GM12878 (cell line): ENCODE measurements around the gene SOCS1. TPM values are rescaled to one million over a fixed set of nuclear protein-coding genes. Genes with fewer than 3 reads are reported as not detected.

Source experiments
- ATAC-seq: fragments of 200-7000 bp; cut with Tn5 transposase; 3 replicates; pipeline ENCODE4 v1.9.1; 2020; ENCODE audit warnings: mild to moderate bottlenecking, moderate library complexity
- BruUV-seq: library from RNA; stranded (reverse); fragments of 400-500 nt; replicated peaks from 2 replicates; lab custom pipeline; 2021; lab: Mats Ljungman, UMichigan
- CTCF ChIA-PET: fragments of 300-600 bp; sonication (Branson Sonifier 250); formaldehyde crosslinking; extraction: SDS; loops from one replicate; lab custom pipeline; 2021; ENCODE audit warnings: inconsistent platforms; lab: Yijun Ruan, JAX
- POLR2A ChIA-PET: fragments of 350-600 bp; formaldehyde crosslinking; extraction: SDS; loops from one replicate; lab custom pipeline; 2021; ENCODE audit warnings: inconsistent platforms; lab: Charles Lee
- RAD21 ChIA-PET: fragments of 300-600 bp; sonication (Branson Sonifier 250); formaldehyde crosslinking; loops from one replicate; lab custom pipeline; 2023; ENCODE audit warnings: antibody characterized with exemption; ENCODE audit not compliant: unreplicated experiment; lab: Charles Lee
- SMC1A ChIA-PET: fragments of 300-600 bp; sonication (Branson Sonifier 250); formaldehyde crosslinking; loops from one replicate; lab custom pipeline; 2023; ENCODE audit not compliant: unreplicated experiment, uncharacterized antibody; lab: Charles Lee
- DNase-seq: peaks from one replicate; pipeline ENCODE4 v3.0.0-alpha.2; 2011; ENCODE audit warnings: low read depth, low spot score
- FAIRE-seq: peaks from 3 replicates; lab custom pipeline; 2011; peaks lifted over from hg19 to GRCh38; lab: Jason Lieb, UNC
- H2AFZ ChIP-seq: 2 replicates; pipeline ENCODE4 v1.6.0; 2011; ENCODE audit warnings: low read depth, low read length, control low read depth; ENCODE audit not compliant: control insufficient read depth
- H3K27ac ChIP-seq: 2 replicates; pipeline ENCODE4 v1.5.1; 2011; ENCODE audit warnings: control low read depth; ENCODE audit not compliant: control insufficient read depth, insufficient read depth
- H3K27me3 ChIP-seq, 2 experiments: replicated peaks in 1 of 2; 2 replicates each; pipeline versions ENCODE4 v1.6.0 to v1.6.1; 2011; ENCODE audit warnings: low read length in 1 of 2; ENCODE audit not compliant: control insufficient read depth in 2 of 2, insufficient read depth in 2 of 2
- H3K36me3 ChIP-seq, 2 experiments: 2 replicates each; pipeline ENCODE4 v1.5.1; 2011; ENCODE audit warnings: low read length in 1 of 2; ENCODE audit not compliant: control insufficient read depth in 2 of 2, insufficient read depth in 2 of 2
- H3K4me1 ChIP-seq: 2 replicates; pipeline ENCODE4 v1.6.1; 2011; ENCODE audit warnings: mild to moderate bottlenecking, low read length, moderate library complexity, mixed read lengths; ENCODE audit not compliant: control insufficient read depth, insufficient read depth
- H3K4me2 ChIP-seq: 2 replicates; pipeline ENCODE4 v1.6.0; 2011; ENCODE audit warnings: control low read depth; ENCODE audit not compliant: control insufficient read depth, insufficient read depth
- H3K4me3 ChIP-seq: fragments of 200-600 bp; sonication (generic); 2 replicates; pipeline ENCODE4 v1.5.1; 2016
- H3K79me2 ChIP-seq: 2 replicates; pipeline ENCODE4 v1.6.0; 2011; ENCODE audit warnings: low read length; ENCODE audit not compliant: control insufficient read depth, insufficient read depth
- H3K9ac ChIP-seq: 2 replicates; pipeline ENCODE4 v1.8.0; 2011; ENCODE audit warnings: low read length, control low read depth, mixed read lengths; ENCODE audit not compliant: control insufficient read depth, insufficient read depth
- H3K9me3 ChIP-seq: replicated peaks from 3 replicates; pipeline ENCODE4 v1.5.1; 2011; ENCODE audit warnings: mild to moderate bottlenecking, low read length; ENCODE audit not compliant: control insufficient read depth, insufficient read depth
- H4K20me1 ChIP-seq: 2 replicates; pipeline ENCODE4 v1.6.0; 2011; ENCODE audit not compliant: control insufficient read depth, insufficient read depth
- EGR1 ChIP-seq, 2 experiments: IDR thresholded peaks; 1 replicate in 1 of 2; 2 replicates in 1 of 2; pipeline ENCODE4 v1.6.1; 2011 to 2012; ENCODE audit warnings: low read depth in 2 of 2, low read length in 2 of 2, borderline replicate concordance in 1 of 2, mild to moderate bottlenecking in 1 of 2, moderate library complexity in 1 of 2
- ESRRA ChIP-seq: IDR thresholded peaks from 2 replicates; pipeline ENCODE4 v1.6.1; 2012; ENCODE audit warnings: mild to moderate bottlenecking, low read length, improper control_type of control experiment
- FOS ChIP-seq: IDR thresholded peaks from 3 replicates; pipeline ENCODE4 v1.6.1; 2011; ENCODE audit warnings: borderline replicate concordance; ENCODE audit not compliant: insufficient read length; ENCODE audit errors: extremely low read depth
- IRF5 ChIP-seq: fragments of 450-650 bp; IDR thresholded peaks from 2 replicates; pipeline ENCODE4 v1.6.1; 2017; ENCODE audit warnings: borderline replicate concordance
- MXI1 ChIP-seq: fragments of 150-350 bp; IDR thresholded peaks from 2 replicates; pipeline ENCODE4 v1.6.1; 2011; ENCODE audit warnings: low read depth, mild to moderate bottlenecking, inconsistent platforms, low read length, improper control_type of control experiment
- NBN ChIP-seq: fragments of 450-650 bp; IDR thresholded peaks from 2 replicates; pipeline ENCODE4 v1.6.1; 2016
- NFYA ChIP-seq: IDR thresholded peaks from 2 replicates; pipeline ENCODE4 v1.6.1; 2011; ENCODE audit warnings: low read depth, mild to moderate bottlenecking, low read length, improper control_type of control experiment, borderline replicate concordance
- NKRF ChIP-seq: fragments of 450-650 bp; conservative IDR thresholded peaks from 2 replicates; pipeline ENCODE4 v1.6.1; 2017; ENCODE audit warnings: mild to moderate bottlenecking, moderate library complexity
- RAD51 ChIP-seq: fragments of 450-650 bp; IDR thresholded peaks from 2 replicates; pipeline ENCODE4 v1.6.1; 2016; ENCODE audit warnings: moderate library complexity, mild to moderate bottlenecking, inconsistent platforms
- RB1 ChIP-seq: fragments of 450-650 bp; formaldehyde crosslinking; IDR thresholded peaks from 2 replicates; pipeline ENCODE4 v1.6.1; 2017; ENCODE audit warnings: mild to moderate bottlenecking, borderline replicate concordance
- SMARCA5 ChIP-seq: fragments of 450-650 bp; IDR thresholded peaks from 2 replicates; pipeline ENCODE4 v1.6.1; 2017; ENCODE audit warnings: mild to moderate bottlenecking
- ZBTB11 ChIP-seq: fragments of 450-650 bp; formaldehyde crosslinking; IDR thresholded peaks from 2 replicates; pipeline ENCODE4 v1.5.0; 2022; ENCODE audit warnings: mild to moderate bottlenecking, missing genetic modification characterization
- ZNF217 ChIP-seq: fragments of 450-650 bp; IDR thresholded peaks from 2 replicates; pipeline ENCODE4 v1.6.1; 2017; ENCODE audit warnings: antibody characterized with exemption, mild to moderate bottlenecking
- ZNF274 ChIP-seq: IDR thresholded peaks from one replicate; pipeline ENCODE4 v1.8.0; 2011; ENCODE audit not compliant: insufficient read length, insufficient read depth
- WGBS: methylation state at CpG from one replicate; pipeline ENCODE4 v1.1.6; 2016; ENCODE audit warnings: low lambda C conversion rate; ENCODE audit not compliant: insufficient replicate concordance, insufficient coverage; ENCODE audit errors: missing lambda C conversion rate; 5-methylcytosine and 5-hydroxymethylcytosine counted together
- in situ Hi-C: fragments of 300-500 bp; cut with MboI; formaldehyde crosslinking; loops from 9 replicates; pipeline ENCODE4 v1.14.3; 2018; ENCODE audit warnings: mixed read lengths
- intact Hi-C: fragments of 100-400 bp; cut with micrococcal nuclease; formaldehyde crosslinking; loops from one replicate; pipeline ENCODE4 v1.14.2; 2022; ENCODE audit not compliant: unreplicated experiment
- polyA plus RNA-seq, 11 experiments: library from polyadenylated mRNA; depleted of rRNA in 4 of 11; unstranded in 6 of 11; stranded (reverse) in 5 of 11; fragments of >200 nt; fragmentation: Nextera tagmentation in 4 of 11; fragmentation: Illumina TruSeq in 1 of 11; extraction: Ambion mirVana in 4 of 11; extraction: Trizol in 1 of 11; gene quantifications; 1 replicate in 1 of 11; 2 replicates in 10 of 11; pipeline versions ENCODE4 v1.2.1 to v1.2.3, GENCODE V29; 2011 to 2016; ENCODE audit warnings: inconsistent platforms in 2 of 11, missing spikeins in 2 of 11, low read depth in 1 of 11
- total RNA-seq, 4 experiments: library from RNA; depleted of rRNA in 3 of 4; stranded (reverse); fragments of >200 nt in 3 of 4; fragmentation: Illumina TruSeq in 1 of 4; extraction: Trizol in 1 of 4; gene quantifications; 2 replicates each; pipeline versions ENCODE4 v1.2.1 to v1.2.3, GENCODE V29; 2013 to 2021
- TF ChIP-seq, protein P1 (sequence below): IDR thresholded peaks from 2 replicates; pipeline ENCODE4 v1.6.1; 2012; ENCODE audit warnings: low read depth, low read length, improper control_type of control experiment
- TF ChIP-seq, protein P2 (sequence below): IDR thresholded peaks from 2 replicates; pipeline ENCODE4 v1.6.1; 2012; ENCODE audit warnings: low read depth, low read length, improper control_type of control experiment

SOCS1 gene
- total and polyA plus RNA-seq, 10 of the 15 experiments (the other 5 are each of a cell fraction or from before 2014, with no cell fraction given), result 0.42 to 39.8 (median 11.2) TPM

DNA sequence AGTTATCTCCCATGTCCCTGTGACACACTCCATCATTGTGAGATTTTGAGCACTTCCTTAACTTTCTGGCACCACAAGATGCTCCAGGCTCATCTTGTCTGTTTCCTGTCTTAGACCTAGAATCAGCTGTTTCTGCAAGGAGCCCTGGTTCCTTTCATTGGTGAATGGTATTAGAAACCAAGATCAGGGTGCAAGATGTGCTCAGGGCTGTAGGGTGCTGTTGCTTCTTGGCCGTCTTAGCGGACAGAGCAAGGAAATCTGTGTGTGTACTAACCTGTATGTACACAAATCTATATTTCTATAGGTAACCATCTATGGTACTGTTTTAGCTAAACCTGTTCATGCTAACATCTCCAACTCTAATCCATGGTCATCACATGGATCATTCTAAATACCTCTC lies 33.2 kb upstream of the SOCS1 start:
- no TSS peak for BruUV-seq
- intact Hi-C loops (no loop called here), in situ Hi-C loops (no loop called here)
- DNase-seq (no peak), ATAC-seq (no peak), FAIRE-seq (no peak)
- RAD21 ChIA-PET, result interaction anchor here (1.2 kb wide), 1 partner anchor 33 kb away, joined by 4 read pairs; the partner anchor contains the start of gene SOCS1
- H3K4me1 ChIP-seq, result peaks cover 15% of the 10 kb centered on the region
- POLR2A ChIA-PET, result interaction anchor here (1.0 kb wide), 1 partner anchor 15 kb away, joined by 3 read pairs; the partner anchor contains the start of gene PRM3
- no peak overlapping the region for H3K4me2 ChIP-seq
- H3K9me3 ChIP-seq, result no peaks in the 10 kb centered on the region
- SMC1A ChIA-PET, result interaction anchor here (1.1 kb wide), 2 partner anchors 9 to 21 kb away, joined by 3 to 4 read pairs; no protein-coding TSS in a partner anchor
- H3K79me2 ChIP-seq, result no peaks in the 10 kb centered on the region
- no peak overlapping the region for H3K27ac ChIP-seq
- no peaks in the 10 kb centered on the region for H3K27me3 ChIP-seq
- H2AFZ ChIP-seq, result no peak overlapping the region
- CTCF ChIA-PET, result no interaction called here
- H3K36me3 ChIP-seq, result no peaks in the 10 kb centered on the region
- no peak overlapping the region for H3K4me3 ChIP-seq
- WGBS, result 98% methylated on average over 2 of the region's 2 CpGs
- H3K9ac ChIP-seq, result no peak overlapping the region
- H4K20me1 ChIP-seq, result no peaks in the 10 kb centered on the region
- no peak for TF ChIP-seq ESRRA
- TF ChIP-seq RB1, result no peak
- TF ChIP-seq EGR1 (IDR thresholded peaks at IDR 0.05; ENCODE audit: borderline replicate concordance in 1 of 2, low read depth in 2 of 2, low read length in 2 of 2), result no peak
- TF ChIP-seq RAD51, result no peak
- no peak for TF ChIP-seq ZBTB11 (CRISPR knock-in tag)
- TF ChIP-seq, protein P1, sequence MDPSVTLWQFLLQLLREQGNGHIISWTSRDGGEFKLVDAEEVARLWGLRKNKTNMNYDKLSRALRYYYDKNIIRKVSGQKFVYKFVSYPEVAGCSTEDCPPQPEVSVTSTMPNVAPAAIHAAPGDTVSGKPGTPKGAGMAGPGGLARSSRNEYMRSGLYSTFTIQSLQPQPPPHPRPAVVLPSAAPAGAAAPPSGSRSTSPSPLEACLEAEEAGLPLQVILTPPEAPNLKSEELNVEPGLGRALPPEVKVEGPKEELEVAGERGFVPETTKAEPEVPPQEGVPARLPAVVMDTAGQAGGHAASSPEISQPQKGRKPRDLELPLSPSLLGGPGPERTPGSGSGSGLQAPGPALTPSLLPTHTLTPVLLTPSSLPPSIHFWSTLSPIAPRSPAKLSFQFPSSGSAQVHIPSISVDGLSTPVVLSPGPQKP, result no peak
- TF ChIP-seq MXI1, result no peak
- TF ChIP-seq NKRF, result no peak
- TF ChIP-seq, protein P2, sequence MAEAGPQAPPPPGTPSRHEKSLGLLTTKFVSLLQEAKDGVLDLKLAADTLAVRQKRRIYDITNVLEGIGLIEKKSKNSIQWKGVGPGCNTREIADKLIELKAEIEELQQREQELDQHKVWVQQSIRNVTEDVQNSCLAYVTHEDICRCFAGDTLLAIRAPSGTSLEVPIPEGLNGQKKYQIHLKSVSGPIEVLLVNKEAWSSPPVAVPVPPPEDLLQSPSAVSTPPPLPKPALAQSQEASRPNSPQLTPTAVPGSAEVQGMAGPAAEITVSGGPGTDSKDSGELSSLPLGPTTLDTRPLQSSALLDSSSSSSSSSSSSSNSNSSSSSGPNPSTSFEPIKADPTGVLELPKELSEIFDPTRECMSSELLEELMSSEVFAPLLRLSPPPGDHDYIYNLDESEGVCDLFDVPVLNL, result no peak
- no peak for TF ChIP-seq NBN
- TF ChIP-seq NFYA, result no peak
- no peak for TF ChIP-seq SMARCA5
- no peak for TF ChIP-seq FOS
- TF ChIP-seq ZNF274, result no peak
- TF ChIP-seq ZNF217, result no peak
- no peak for TF ChIP-seq IRF5
